RKO (cell line): ENCODE data around the gene ECHS1.
A peak's percentile ranks its signal among the peaks of the same experiment; 100 is the strongest.

ENCODE experiments used
- DNase-seq: peaks from one replicate; pipeline ENCODE4 v3.0.0-alpha.2; 2016; ENCODE audit warnings: low spot score

ECHS1 gene

DNA sequence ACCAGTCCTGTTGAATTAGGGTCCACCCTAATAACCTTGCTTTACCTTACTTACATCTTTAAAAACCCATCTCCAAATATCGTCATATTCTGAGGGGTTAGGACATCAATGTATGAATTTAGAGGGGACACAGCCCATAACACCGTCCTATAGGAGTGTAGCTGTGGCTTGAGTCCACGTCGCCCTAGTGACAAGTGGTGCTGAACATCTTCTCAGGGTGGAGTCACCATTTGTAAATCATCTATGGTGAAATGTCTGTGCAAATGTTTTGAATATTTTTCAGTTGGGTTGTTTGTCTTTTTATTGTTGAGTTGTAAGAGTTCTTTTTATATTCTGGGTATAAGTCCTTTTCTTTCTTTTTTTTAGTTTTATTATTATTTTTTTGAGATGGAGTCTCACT lies 31.2 kb downstream of the ECHS1 start:
- no peak for DNase-seq

- DNase-seq, result no peak
Observed at GRCh38 chr10:133339708-133340380, 33.3 kb downstream of the ECHS1 start.

DNA sequence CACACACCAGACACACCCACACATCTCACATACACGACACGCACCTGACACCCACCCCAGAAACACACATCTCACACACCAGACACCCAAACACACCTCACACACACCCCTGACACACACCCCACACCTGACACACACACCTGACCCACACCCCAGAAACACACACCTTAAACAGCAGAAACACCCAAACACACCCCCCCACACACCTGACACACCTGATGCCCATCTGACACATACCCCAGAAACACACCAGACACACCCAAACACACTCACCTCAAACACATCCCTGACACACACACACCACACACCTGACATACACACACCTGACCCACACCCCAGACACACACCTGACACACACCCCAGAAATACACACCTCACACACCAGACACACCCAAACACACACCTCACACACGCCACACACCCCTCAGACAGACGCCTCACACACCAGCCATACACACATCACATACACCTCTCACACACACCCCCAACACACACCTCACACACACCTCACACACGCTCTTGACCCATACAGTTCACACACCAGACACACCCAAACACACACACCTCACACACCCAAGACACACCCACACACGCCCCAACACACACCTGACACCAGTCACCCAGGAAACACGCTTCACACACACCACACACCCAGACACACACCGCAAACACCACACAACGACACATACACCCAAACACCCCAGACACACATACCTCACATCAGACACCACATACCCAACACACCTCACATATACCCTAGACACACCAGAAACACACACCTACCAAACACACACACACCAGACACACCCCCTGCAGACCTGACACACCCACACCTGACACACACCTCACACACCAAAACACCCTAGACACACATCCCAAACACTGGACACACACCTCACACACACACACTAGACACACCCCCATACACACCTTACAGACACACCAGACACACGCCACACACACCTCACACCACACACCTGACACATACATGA lies 34.8 kb downstream of the ECHS1 start:
- no peak for DNase-seq

DNA sequence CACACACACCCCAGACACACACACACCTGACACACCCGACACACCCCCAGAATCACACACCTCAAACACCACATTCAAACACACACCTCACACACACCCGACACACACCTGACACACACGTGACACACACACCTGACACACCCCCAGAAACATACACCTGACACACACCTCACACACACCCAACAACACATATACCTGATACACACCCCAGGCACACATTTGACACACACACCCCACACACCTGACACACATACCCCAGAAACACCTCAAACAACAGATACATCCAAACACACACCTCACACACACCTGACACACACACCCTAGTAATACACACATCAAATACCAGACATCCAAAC lies 35.8 kb downstream of the ECHS1 start:
- no peak for DNase-seq

DNA sequence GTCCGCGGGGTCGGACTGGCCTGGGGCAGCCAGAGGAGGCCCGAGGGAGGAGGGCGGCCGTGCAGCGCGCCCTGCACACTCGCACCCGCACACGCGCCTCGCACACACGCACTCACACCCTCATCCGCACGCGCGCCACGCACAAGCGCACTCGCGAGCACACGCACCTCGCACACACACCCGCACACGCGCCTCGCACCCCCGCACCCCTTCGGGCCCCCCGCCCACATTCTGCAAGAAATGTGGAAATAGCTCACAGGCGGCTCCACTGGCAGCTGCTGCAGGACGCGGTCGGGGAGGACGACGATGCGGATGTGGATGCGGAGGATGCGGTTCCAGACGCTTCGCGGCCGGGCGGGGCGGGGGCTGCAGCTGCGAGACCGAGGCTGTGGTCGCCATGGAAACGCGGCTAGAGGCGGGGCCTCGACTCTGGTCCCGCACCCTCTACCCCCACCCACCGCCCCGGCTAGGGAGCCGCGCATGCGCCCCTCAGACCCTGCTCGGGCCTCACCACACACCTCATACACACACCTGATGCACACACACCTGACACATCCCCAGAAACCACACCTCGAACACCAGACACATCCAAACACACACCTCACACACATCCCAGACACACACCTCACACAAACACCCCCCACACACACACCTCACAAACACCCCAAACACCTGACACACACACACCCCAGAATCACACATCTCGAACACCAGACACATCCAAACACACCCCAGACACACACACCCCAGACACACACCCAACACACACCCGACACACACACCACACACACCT lies 36.4 kb downstream of the ECHS1 start, which contains the start of gene CALY:
TSS of gene CALY (minus strand) at position 320 of the 793 bp plus-strand sequence. CDS start 7,907 bp downstream, outside the sequence.
- no peak for DNase-seq

DNA sequence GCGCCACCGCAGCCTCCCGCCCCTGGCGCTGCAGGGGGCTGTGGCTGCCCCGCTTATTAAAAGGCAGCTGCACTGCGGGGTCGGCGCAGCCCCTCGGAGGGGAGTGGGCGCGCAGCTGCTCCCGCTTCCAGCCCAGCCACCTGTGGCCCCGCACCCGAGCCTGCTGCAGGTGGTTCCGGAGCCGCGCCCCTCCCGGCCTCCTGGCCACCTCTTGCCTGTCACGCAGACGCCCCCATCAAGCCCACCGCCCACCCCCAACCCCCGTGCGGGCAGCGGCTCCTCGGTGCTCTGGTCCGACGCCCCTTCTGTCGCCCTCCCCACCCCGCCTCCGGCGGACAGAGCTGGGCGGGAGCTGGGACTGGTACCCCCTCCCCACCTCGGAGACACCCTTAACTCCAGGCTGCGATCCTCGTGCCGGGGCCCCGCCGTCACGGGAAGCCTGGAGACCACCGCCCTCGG lies 37.0 kb downstream of the ECHS1 start:
- no peak for DNase-seq

GRCh38 chr10:133335246-133336117 lies 37.7 kb downstream of the ECHS1 start:
- no peak for DNase-seq

- no peak for DNase-seq
Observed at GRCh38 chr10:133334503-133335245, 38.5 kb downstream of the ECHS1 start.

DNA sequence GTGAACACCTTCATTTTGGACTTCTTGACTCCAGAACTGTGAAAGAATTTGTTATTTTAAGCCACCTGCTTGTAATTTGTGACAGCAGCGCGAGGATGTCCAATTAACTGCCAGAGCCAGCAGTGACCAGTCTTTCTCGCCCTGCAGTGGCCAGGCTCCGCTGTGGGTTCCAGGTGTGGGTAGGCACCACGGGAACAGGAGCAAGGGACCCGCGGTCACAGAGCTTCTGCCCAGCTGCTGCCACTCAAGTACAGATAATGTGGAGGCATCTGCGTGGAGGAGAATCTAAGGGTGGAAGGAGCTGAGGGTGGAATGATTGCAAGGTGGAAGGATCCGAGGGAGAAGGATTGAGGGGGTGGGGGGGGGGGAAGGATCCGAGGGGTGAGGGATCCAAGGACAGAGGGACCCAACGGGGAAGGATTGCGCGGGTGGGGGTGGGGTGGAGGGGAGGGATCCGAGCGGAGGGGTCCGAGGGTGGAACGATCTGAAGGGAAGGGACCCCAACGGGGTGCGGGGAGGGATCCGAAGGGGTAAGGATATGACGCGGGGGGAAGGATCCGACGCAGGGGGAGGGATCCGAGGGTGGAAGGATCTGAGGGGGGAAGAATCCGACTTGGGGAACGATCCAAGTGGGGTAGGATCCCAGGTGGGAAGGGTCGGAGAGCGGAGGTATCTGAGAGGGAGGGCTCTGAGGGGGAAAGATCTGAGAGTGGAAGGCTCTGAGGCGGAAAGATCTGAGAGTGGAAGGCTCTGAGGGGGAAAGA lies 40.0 kb downstream of the ECHS1 start:
- no peak for DNase-seq

- peak; percentile 88 for DNase-seq
Observed at GRCh38 chr10:133329491-133330202, 43.5 kb downstream of the ECHS1 start.

DNA sequence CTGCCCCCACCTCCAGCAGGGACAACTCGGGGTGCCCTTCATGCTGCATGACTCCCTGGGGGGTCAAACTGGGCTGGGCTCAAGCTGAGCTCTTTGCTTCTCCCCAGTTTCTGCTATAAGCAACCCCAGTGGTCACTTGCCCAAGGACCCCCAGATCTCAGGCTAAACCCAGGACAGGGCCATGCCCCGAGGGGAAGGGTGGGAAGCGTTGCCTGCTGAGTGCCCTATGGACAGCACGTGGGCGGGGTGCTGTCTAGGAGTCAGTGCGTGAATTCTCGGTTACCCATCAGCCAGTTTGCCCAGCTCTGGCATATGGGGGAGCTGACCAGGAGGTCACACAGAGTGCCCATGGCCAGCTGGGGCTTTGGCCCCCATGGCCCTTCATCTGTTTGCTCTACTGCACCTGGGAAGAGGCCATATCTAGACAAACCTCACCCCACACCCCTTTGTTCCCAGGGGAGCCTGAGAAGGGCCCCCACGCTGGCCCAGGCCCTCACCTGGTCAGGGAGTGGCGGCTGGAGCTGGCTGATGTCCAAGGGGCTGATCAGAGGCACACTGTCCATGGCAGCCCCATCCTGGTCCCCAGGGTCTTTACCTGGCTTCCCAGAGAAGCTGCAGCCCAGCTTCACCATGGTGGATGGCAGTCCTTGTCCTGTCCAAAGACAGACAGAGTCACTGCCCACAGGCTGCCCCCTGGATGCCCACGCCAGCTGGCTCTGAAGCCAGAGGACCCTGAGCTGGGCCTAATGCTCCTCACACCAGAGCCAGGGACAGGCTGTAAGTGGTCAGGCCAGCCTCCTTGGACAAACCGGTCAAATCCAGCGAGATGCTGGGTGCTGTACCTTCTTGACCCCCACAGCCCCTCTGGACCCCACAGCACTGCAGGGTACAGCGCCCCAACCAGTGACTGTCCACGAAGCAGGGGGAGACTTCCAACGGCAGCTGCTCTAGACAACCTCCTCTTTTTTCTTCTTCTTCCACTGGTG lies 44.5 kb downstream of the ECHS1 start:
- DNase-seq, result no peak

GRCh38 chr10:133327651-133328357 lies 45.4 kb downstream of the ECHS1 start:
- no peak for DNase-seq

GRCh38 chr10:133326745-133327650 lies 46.2 kb downstream of the ECHS1 start:
- no peak for DNase-seq

DNA sequence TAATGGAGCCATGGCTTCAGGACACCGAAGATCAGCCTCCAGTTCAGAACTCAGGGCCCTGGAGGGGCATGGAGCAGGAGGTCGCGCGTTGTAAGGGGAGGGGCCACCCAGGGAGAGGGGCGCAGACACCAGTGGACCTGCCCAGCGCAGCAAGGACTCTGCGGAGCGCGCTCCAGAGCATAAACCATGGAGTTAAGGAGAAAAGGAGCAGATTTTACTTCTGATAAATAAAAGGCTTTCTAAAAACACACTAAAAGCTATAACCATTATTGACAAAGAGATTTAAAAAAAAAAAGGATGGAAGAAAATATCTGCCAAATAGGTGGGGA lies 47.0 kb downstream of the ECHS1 start:
- DNase-seq, result no peak

- DNase-seq, result no peak
Observed at GRCh38 chr10:133325440-133326222, 47.5 kb downstream of the ECHS1 start.
